SK-N-MC (cell line): Measurements from ENCODE around the gene PSMD7.

ENCODE experiments used
- EZH2 ChIP-seq: fragments of 200-600 bp; sonication (generic); IDR thresholded peaks from one replicate; pipeline ENCODE4 v1.6.1; 2017; ENCODE audit warnings: antibody characterized with exemption
- POLR2AphosphoS5 ChIP-seq: IDR thresholded peaks from 2 replicates; pipeline ENCODE4 v1.6.1; 2012; ENCODE audit warnings: mild to moderate bottlenecking, low read depth, low read length, borderline replicate concordance

DNA sequence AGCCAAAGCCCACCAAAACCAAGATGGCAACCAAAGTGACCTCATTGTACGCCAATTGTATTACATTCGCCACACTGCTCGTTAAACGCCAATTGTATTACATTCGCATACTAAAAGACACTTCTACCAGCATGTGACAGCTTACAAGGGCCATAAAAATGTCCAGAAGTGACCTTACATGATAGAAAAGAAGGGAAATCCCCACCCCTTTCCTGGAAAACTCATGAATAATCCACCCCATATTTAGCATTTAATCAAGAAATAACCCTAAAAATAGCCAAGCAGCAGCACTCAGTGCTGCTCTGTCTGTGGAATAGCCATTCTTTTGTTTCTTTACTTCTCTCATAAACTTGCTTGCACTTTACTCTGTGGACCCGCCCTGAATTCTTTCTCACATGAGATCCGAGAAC lies 25.7 kb downstream of the PSMD7 start:
- no peak for TF ChIP-seq EZH2
- no peak for TF ChIP-seq POLR2AphosphoS5
